ENCODE results near the gene ITGBL1.

DNA sequence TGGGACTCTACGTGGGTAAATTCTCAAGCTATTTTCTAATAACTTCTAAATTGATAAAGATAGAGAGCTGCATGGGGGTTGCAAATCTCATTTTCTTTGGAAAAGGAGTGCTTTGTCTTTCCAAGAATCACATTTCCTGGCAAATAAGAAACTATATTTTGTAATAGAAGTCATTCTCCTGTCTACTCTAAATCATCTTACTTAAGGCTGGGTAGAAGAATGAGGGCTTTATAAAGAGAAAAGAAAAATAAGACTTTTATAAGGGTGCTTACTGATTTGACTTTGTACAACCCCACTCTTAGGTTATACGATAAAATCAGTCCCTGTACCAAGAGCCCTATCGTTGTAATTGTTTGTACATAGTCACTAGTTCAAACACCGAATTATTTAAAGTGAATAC is 14.9 kb downstream of the ITGBL1 start:
- TF ChIP-seq, protein P1, sequence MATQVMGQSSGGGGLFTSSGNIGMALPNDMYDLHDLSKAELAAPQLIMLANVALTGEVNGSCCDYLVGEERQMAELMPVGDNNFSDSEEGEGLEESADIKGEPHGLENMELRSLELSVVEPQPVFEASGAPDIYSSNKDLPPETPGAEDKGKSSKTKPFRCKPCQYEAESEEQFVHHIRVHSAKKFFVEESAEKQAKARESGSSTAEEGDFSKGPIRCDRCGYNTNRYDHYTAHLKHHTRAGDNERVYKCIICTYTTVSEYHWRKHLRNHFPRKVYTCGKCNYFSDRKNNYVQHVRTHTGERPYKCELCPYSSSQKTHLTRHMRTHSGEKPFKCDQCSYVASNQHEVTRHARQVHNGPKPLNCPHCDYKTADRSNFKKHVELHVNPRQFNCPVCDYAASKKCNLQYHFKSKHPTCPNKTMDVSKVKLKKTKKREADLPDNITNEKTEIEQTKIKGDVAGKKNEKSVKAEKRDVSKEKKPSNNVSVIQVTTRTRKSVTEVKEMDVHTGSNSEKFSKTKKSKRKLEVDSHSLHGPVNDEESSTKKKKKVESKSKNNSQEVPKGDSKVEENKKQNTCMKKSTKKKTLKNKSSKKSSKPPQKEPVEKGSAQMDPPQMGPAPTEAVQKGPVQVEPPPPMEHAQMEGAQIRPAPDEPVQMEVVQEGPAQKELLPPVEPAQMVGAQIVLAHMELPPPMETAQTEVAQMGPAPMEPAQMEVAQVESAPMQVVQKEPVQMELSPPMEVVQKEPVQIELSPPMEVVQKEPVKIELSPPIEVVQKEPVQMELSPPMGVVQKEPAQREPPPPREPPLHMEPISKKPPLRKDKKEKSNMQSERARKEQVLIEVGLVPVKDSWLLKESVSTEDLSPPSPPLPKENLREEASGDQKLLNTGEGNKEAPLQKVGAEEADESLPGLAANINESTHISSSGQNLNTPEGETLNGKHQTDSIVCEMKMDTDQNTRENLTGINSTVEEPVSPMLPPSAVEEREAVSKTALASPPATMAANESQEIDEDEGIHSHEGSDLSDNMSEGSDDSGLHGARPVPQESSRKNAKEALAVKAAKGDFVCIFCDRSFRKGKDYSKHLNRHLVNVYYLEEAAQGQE (tag by site-specific recombination; IDR thresholded peaks at IDR 0.05): no peak
- no peak for TF ChIP-seq OVOL3 (tag by site-specific recombination; IDR thresholded peaks at IDR 0.05)
- TF ChIP-seq, protein P2, sequence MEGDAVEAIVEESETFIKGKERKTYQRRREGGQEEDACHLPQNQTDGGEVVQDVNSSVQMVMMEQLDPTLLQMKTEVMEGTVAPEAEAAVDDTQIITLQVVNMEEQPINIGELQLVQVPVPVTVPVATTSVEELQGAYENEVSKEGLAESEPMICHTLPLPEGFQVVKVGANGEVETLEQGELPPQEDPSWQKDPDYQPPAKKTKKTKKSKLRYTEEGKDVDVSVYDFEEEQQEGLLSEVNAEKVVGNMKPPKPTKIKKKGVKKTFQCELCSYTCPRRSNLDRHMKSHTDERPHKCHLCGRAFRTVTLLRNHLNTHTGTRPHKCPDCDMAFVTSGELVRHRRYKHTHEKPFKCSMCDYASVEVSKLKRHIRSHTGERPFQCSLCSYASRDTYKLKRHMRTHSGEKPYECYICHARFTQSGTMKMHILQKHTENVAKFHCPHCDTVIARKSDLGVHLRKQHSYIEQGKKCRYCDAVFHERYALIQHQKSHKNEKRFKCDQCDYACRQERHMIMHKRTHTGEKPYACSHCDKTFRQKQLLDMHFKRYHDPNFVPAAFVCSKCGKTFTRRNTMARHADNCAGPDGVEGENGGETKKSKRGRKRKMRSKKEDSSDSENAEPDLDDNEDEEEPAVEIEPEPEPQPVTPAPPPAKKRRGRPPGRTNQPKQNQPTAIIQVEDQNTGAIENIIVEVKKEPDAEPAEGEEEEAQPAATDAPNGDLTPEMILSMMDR (tag by site-specific recombination; IDR thresholded peaks at IDR 0.05): no peak
- no peak for TF ChIP-seq ZNF677 (tag by site-specific recombination; IDR thresholded peaks at IDR 0.05)
- TF ChIP-seq SP2 (tag by site-specific recombination; IDR thresholded peaks at IDR 0.05): no peak
- TF ChIP-seq ZNF776 (tag by site-specific recombination; IDR thresholded peaks at IDR 0.05; ENCODE audit: borderline replicate concordance): no peak
- TF ChIP-seq ZIC2 (tag by site-specific recombination; IDR thresholded peaks at IDR 0.05): no peak
- TF ChIP-seq ZNF274 (IDR thresholded peaks at IDR 0.05; ENCODE audit: low read length): no peak
- no peak for TF ChIP-seq ZNF274 (tag by site-specific recombination; IDR thresholded peaks at IDR 0.05; ENCODE audit: borderline replicate concordance)
- no peak for TF ChIP-seq YY1 (tag by site-specific recombination; IDR thresholded peaks at IDR 0.05)
- TF ChIP-seq ZNF707 (tag by site-specific recombination; IDR thresholded peaks at IDR 0.05): no peak
- TF ChIP-seq, protein P3, sequence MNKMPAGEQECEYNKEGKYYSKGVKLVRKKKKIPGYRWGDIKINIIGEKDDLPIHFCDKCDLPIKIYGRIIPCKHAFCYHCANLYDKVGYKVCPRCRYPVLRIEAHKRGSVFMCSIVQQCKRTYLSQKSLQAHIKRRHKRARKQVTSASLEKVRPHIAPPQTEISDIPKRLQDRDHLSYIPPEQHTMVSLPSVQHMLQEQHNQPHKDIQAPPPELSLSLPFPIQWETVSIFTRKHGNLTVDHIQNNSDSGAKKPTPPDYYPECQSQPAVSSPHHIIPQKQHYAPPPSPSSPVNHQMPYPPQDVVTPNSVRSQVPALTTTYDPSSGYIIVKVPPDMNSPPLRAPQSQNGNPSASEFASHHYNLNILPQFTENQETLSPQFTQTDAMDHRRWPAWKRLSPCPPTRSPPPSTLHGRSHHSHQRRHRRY (tag by site-specific recombination; IDR thresholded peaks at IDR 0.05): no peak
- no peak for TF ChIP-seq ZSCAN16 (tag by site-specific recombination; IDR thresholded peaks at IDR 0.05)

Measured in HEK293 (cell line).